Left lung (tissue), 10 donors: ENCODE results near the gene DACT3. TPM values are rescaled to one million over a fixed set of nuclear protein-coding genes. Genes with fewer than 3 reads are reported as not detected.

Experiments
- ATAC-seq: fragments of 200-7000 bp; cut with Tn5 transposase; one replicate; pipeline ENCODE4 v1.9.1; 2020; ENCODE audit warnings: moderate library complexity
- DNase-seq, 4 donors: peaks; one replicate each; pipeline ENCODE4 v3.0.0-alpha.2; 2013 to 2020
- H3K27ac ChIP-seq, 2 donors: fragments of 200-600 bp; sonication (generic) in 1 of 2; one replicate each; pipeline versions ENCODE4 v1.5.0 to v1.8.0; 2020 to 2021
- H3K27me3 ChIP-seq, 2 donors: fragments of 200-600 bp; sonication (generic) in 1 of 2; one replicate each; pipeline versions ENCODE4 v1.5.0 to v1.8.0; 2020 to 2021
- H3K36me3 ChIP-seq, 2 donors: fragments of 200-600 bp; sonication (generic) in 1 of 2; one replicate each; pipeline versions ENCODE4 v1.5.0 to v1.8.0; 2020 to 2021
- H3K4me1 ChIP-seq, 2 donors: fragments of 200-600 bp; one replicate each; pipeline ENCODE4 v1.8.0; 2021
- H3K4me3 ChIP-seq, 2 donors: fragments of 200-600 bp; sonication (generic) in 1 of 2; one replicate each; pipeline versions ENCODE4 v1.5.0 to v1.8.0; 2020 to 2021; ENCODE audit warnings: mild to moderate bottlenecking in 1 of 2
- H3K9me3 ChIP-seq, 2 donors: fragments of 200-600 bp; sonication (generic) in 1 of 2; one replicate each; pipeline versions ENCODE4 v1.5.0 to v1.8.0; 2020 to 2021
- intact Hi-C, 2 donors: fragments of 100-400 bp; cut with DNase I; formaldehyde crosslinking; loops; one replicate each; pipeline versions ENCODE4 v1.11.2 to v1.14.2; 2022
- polyA plus RNA-seq, 6 donors: library from polyadenylated mRNA; unstranded; fragments of 120-200 nt; gene quantifications; one replicate each; pipeline ENCODE4 v1.2.1, GENCODE V29; 2013; ENCODE audit not compliant: insufficient read length in 6 of 6
- total RNA-seq, 2 donors: library from RNA; stranded (reverse); fragmentation: NEBNext Ultra II Directional; extraction: Animal tissue kit (Norgen Biotek cat#: 25700); gene quantifications; one replicate each; pipeline ENCODE4 v1.2.1, GENCODE V29; 2021
- TF ChIP-seq, protein P1 (sequence below), 2 donors: fragments of 200-600 bp; sonication (generic) in 1 of 2; IDR thresholded peaks; one replicate each; pipeline versions ENCODE4 v1.5.0 to v1.8.0; 2021; ENCODE audit warnings: antibody characterized with exemption in 2 of 2
- donor health status: DM: no; HTN: yes; CAD: no.
- donor health status: DM: no; HTN: no; CAD: no.

The DACT3 gene
- total and polyA plus RNA-seq, 8 donors = 6.6 to 53.4 (median 43.2) TPM

DNA sequence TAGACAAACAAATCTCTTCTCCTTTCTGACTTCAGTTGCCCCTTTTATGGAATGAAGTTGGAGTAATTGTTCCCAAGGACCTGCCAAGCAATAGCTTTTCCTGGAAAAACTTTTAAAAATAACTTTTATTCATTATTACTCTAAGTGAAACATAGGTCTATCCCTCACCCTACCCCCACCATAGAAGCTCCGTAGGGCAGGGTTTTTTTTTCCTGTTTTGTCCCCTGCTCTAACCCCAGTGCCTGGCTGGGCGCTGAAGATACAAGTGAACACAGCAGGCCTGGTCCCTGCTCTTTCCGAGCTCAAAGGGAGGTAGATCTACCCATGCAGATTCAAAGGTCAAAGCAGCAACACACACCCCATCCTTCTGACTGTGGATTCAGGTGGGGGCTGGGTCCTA is 16.3 kb downstream of the DACT3 start:
- H3K9me3 ChIP-seq = no peaks in the 10 kb centered on the region
- peaks cover 25 to 89% of the 10 kb centered on the region in 2 donors for H3K27me3 ChIP-seq
- H3K36me3 ChIP-seq = no peaks in the 10 kb centered on the region
- TF ChIP-seq, protein P1, sequence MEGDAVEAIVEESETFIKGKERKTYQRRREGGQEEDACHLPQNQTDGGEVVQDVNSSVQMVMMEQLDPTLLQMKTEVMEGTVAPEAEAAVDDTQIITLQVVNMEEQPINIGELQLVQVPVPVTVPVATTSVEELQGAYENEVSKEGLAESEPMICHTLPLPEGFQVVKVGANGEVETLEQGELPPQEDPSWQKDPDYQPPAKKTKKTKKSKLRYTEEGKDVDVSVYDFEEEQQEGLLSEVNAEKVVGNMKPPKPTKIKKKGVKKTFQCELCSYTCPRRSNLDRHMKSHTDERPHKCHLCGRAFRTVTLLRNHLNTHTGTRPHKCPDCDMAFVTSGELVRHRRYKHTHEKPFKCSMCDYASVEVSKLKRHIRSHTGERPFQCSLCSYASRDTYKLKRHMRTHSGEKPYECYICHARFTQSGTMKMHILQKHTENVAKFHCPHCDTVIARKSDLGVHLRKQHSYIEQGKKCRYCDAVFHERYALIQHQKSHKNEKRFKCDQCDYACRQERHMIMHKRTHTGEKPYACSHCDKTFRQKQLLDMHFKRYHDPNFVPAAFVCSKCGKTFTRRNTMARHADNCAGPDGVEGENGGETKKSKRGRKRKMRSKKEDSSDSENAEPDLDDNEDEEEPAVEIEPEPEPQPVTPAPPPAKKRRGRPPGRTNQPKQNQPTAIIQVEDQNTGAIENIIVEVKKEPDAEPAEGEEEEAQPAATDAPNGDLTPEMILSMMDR (IDR thresholded peaks at IDR 0.05) = no peak
- H3K4me3 ChIP-seq = no peak overlapping the region
- intact Hi-C loops = no loop called here
- ATAC-seq (no peak), DNase-seq (peak in 1 of 4 donors; percentile 40)
- H3K27ac ChIP-seq = no peak overlapping the region
- H3K4me1 ChIP-seq = peaks cover 0 to 9% of the 10 kb centered on the region in 2 donors

DNA sequence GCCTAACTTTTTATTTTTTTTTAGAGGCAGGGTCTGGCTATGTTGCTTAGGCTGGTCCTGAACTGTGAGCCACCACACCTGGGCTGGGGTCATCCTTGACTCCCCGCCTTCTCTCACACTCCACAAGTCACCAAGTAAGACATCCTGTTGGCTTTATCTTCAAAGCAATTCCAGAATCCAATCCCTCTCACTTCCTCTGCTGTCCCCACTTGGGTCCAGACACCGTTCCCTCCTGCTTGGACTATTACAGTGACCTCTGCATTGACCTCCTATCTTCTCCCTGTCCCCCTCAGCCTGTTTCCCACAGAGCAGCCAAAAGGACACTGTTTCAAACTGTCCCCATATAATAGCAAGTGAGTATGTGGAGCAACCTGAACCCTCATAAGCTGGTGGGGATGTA is 20.3 kb downstream of the DACT3 start:
- Histone ChIP-seq H3K9me3 (no peaks in the 10 kb centered on the region), H3K4me3 (no peak overlapping the region), H3K4me1 (peaks cover 0 to 20% of the 10 kb centered on the region in 2 donors), H3K27ac (no peak overlapping the region), H3K36me3 (no peaks in the 10 kb centered on the region), H3K27me3 (peaks cover 4 to 89% of the 10 kb centered on the region in 2 donors)
- intact Hi-C loops = no loop called here
- ATAC-seq (no peak), DNase-seq (no peak)
- TF ChIP-seq, protein P1 (IDR thresholded peaks at IDR 0.05) = no peak

- DNase-seq = peak; percentile 71 to 97 (median 90)
- Histone ChIP-seq H3K27me3 (peaks cover 4 to 87% of the 10 kb centered on the region in 2 donors), H3K9me3 (no peaks in the 10 kb centered on the region), H3K4me1 (peaks cover 0 to 24% of the 10 kb centered on the region in 2 donors), H3K27ac (peak overlapping the region; percentile 45 to 80), H3K4me3 (peak overlapping the region; percentile 25 to 37), H3K36me3 (no peaks in the 10 kb centered on the region)
- TF ChIP-seq, protein P1 (IDR thresholded peaks at IDR 0.05) = no peak
- intact Hi-C loops = no loop called here
- ATAC-seq = peak; percentile 51
Observed at GRCh38 chr19:46639358-46640182, 21.4 kb downstream of the DACT3 start.

- no peaks in the 10 kb centered on the region for H3K36me3 ChIP-seq
- H3K9me3 ChIP-seq = no peaks in the 10 kb centered on the region
- TF ChIP-seq, protein P1 (IDR thresholded peaks at IDR 0.05) = no peak
- peaks cover 4 to 92% of the 10 kb centered on the region in 2 donors for H3K27me3 ChIP-seq
- intact Hi-C loops = no loop called here
- H3K27ac ChIP-seq = no peak overlapping the region
- H3K4me1 ChIP-seq = peaks cover 4 to 33% of the 10 kb centered on the region in 2 donors
- no peak overlapping the region for H3K4me3 ChIP-seq
- peak in 1 of 4 donors; percentile 28 for DNase-seq
- no peak for ATAC-seq
Observed at GRCh38 chr19:46637224-46637623, 23.8 kb downstream of the DACT3 start.

GRCh38 chr19:46635920-46636761 is 24.8 kb downstream of the DACT3 start, which contains the start of gene GNG8:
Gene GNG8, minus strand, starts transcription at chr19:46636202. Its CDS starts 1,520 bp downstream, at chr19:46634682.
- H3K4me3 ChIP-seq = no peak within 1 kb of the TSS
- ATAC-seq = no peak
- H3K4me1 ChIP-seq = peaks cover 4 to 37% of the 10 kb centered on the region in 2 donors
- H3K27ac ChIP-seq = no peak within 1 kb of the TSS
- H3K36me3 ChIP-seq = no peaks in the 10 kb centered on the region
- TF ChIP-seq, protein P1 (IDR thresholded peaks at IDR 0.05) = no peak
- peaks cover 4 to 96% of the 10 kb centered on the region in 2 donors for H3K27me3 ChIP-seq
- DNase-seq = no peak
- no peaks in the 10 kb centered on the region for H3K9me3 ChIP-seq
- intact Hi-C loops = no loop called here
